HEK293 (cell line): ENCODE results near the gene NT5DC4.
"Not testable (repeated sequence)": the region's sequence is repeated elsewhere in the genome, so short reads cannot be mapped to it uniquely, and the experiment has no call there.

ENCODE experiments used
- CTCF ChIA-PET: fragments of 350-600 bp; formaldehyde crosslinking; extraction: SDS; loops from one replicate; lab custom pipeline; 2021; ENCODE audit warnings: antibody characterized with exemption; lab: Yijun Ruan, JAX
- POLR2A ChIA-PET: fragments of 300-600 bp; formaldehyde crosslinking; extraction: SDS; loops from one replicate; lab custom pipeline; 2020; ENCODE audit warnings: antibody characterized with exemption, inconsistent platforms; lab: Yijun Ruan, JAX
- H3K27ac ChIP-seq: fragments of 200-500 bp; sonication (Bioruptor generic); 2 replicates; pipeline ENCODE4 v1.5.1; 2014; ENCODE audit warnings: low read depth, low read length, control low read depth, inconsistent platforms; ENCODE audit errors: extremely low read depth
- H3K36me3 ChIP-seq, 2 experiments: fragments of 200-500 bp in 1 of 2; sonication (Bioruptor generic) in 1 of 2; 1 replicate in 1 of 2; 2 replicates in 1 of 2; pipeline ENCODE4 v1.5.1; 2014 to 2017; ENCODE audit warnings: inconsistent platforms in 2 of 2, low read length in 2 of 2; ENCODE audit not compliant: control insufficient read depth in 2 of 2, insufficient read depth in 1 of 2
- H3K4me1 ChIP-seq: fragments of 200-500 bp; sonication (Bioruptor generic); 2 replicates; pipeline ENCODE4 v1.5.1; 2014; ENCODE audit warnings: mild to moderate bottlenecking, low read length, inconsistent platforms; ENCODE audit not compliant: control insufficient read depth, insufficient read depth
- H3K4me3 ChIP-seq: 2 replicates; pipeline ENCODE4 v1.5.1; 2011; ENCODE audit warnings: low read depth, mild to moderate bottlenecking, control low read depth, low read length, moderate library complexity
- H3K9me3 ChIP-seq: fragments of 200-500 bp; sonication (Bioruptor generic); 2 replicates; pipeline ENCODE4 v1.5.1; 2014; ENCODE audit warnings: low read depth, low read length, inconsistent platforms; ENCODE audit not compliant: control insufficient read depth, insufficient read depth
- FEZF1 ChIP-seq: fragments of 450-650 bp; formaldehyde crosslinking; IDR thresholded peaks from 2 replicates; pipeline ENCODE4 v1.5.1; 2016; ENCODE audit warnings: missing biosample characterization, missing genetic modification characterization
- GLIS1 ChIP-seq: fragments of 450-650 bp; formaldehyde crosslinking; IDR thresholded peaks from 2 replicates; pipeline ENCODE4 v1.5.1; 2016; ENCODE audit warnings: missing biosample characterization, missing genetic modification characterization
- HOXA7 ChIP-seq: sonication (generic); formaldehyde crosslinking; IDR thresholded peaks from 2 replicates; pipeline ENCODE4 v1.8.1; 2022; ENCODE audit warnings: missing genetic modification reagents, borderline replicate concordance
- HOXD13 ChIP-seq: sonication (generic); formaldehyde crosslinking; IDR thresholded peaks from 2 replicates; pipeline ENCODE4 v1.8.0; 2022; ENCODE audit warnings: missing genetic modification reagents, borderline replicate concordance
- IKZF3 ChIP-seq: fragments of 450-650 bp; IDR thresholded peaks from 2 replicates; pipeline ENCODE4 v1.5.0; 2018; ENCODE audit warnings: missing biosample characterization, mild to moderate bottlenecking, missing genetic modification characterization, moderate library complexity
- KLF10 ChIP-seq: fragments of 450-650 bp; IDR thresholded peaks from 2 replicates; pipeline ENCODE4 v1.5.1; 2018; ENCODE audit warnings: missing biosample characterization, mild to moderate bottlenecking, missing genetic modification characterization
- KLF8 ChIP-seq: fragments of 450-650 bp; formaldehyde crosslinking; IDR thresholded peaks from 2 replicates; pipeline ENCODE4 v1.5.1; 2016; ENCODE audit warnings: missing biosample characterization, missing genetic modification characterization
- OSR2 ChIP-seq: fragments of 450-650 bp; formaldehyde crosslinking; IDR thresholded peaks from 2 replicates; pipeline ENCODE4 v1.5.1; 2016; ENCODE audit warnings: missing biosample characterization, missing genetic modification characterization
- TSHZ1 ChIP-seq: fragments of 450-650 bp; formaldehyde crosslinking; IDR thresholded peaks from 2 replicates; pipeline ENCODE4 v1.5.1; 2016; ENCODE audit warnings: missing biosample characterization, missing genetic modification characterization, borderline replicate concordance
- YY2 ChIP-seq: fragments of 450-650 bp; formaldehyde crosslinking; IDR thresholded peaks from 2 replicates; pipeline ENCODE4 v1.5.1; 2016; ENCODE audit warnings: missing biosample characterization, missing genetic modification characterization
- ZFP41 ChIP-seq: fragments of 450-650 bp; formaldehyde crosslinking; IDR thresholded peaks from 2 replicates; pipeline ENCODE4 v1.5.1; 2016; ENCODE audit warnings: missing biosample characterization, missing genetic modification characterization, borderline replicate concordance
- ZNF169 ChIP-seq: fragments of 450-650 bp; formaldehyde crosslinking; IDR thresholded peaks from 2 replicates; pipeline ENCODE4 v1.5.1; 2016; ENCODE audit warnings: missing biosample characterization, missing genetic modification characterization
- ZNF48 ChIP-seq: fragments of 450-650 bp; formaldehyde crosslinking; IDR thresholded peaks from 2 replicates; pipeline ENCODE4 v1.5.1; 2016; ENCODE audit warnings: missing biosample characterization, missing genetic modification characterization
- ZNF514 ChIP-seq: fragments of 450-650 bp; formaldehyde crosslinking; IDR thresholded peaks from 2 replicates; pipeline ENCODE4 v1.5.1; 2016; ENCODE audit warnings: missing biosample characterization, missing genetic modification characterization
- ZNF677 ChIP-seq: fragments of 450-650 bp; IDR thresholded peaks from 2 replicates; pipeline ENCODE4 v1.5.0; 2018; ENCODE audit warnings: missing biosample characterization, mild to moderate bottlenecking, missing genetic modification characterization, moderate library complexity
- ZNF785 ChIP-seq: fragments of 450-650 bp; formaldehyde crosslinking; IDR thresholded peaks from 2 replicates; pipeline ENCODE4 v1.5.1; 2016; ENCODE audit warnings: missing biosample characterization, missing genetic modification characterization
- ZSCAN16 ChIP-seq: fragments of 450-650 bp; formaldehyde crosslinking; IDR thresholded peaks from 2 replicates; pipeline ENCODE4 v1.5.1; 2016; ENCODE audit warnings: missing biosample characterization, missing genetic modification characterization
- ZXDB ChIP-seq: fragments of 450-650 bp; formaldehyde crosslinking; IDR thresholded peaks from 2 replicates; pipeline ENCODE4 v1.5.1; 2016; ENCODE audit warnings: missing biosample characterization, missing genetic modification characterization
- TF ChIP-seq, protein P1 (sequence below): fragments of 450-650 bp; formaldehyde crosslinking; IDR thresholded peaks from 2 replicates; pipeline ENCODE4 v1.5.1; 2017; ENCODE audit warnings: missing biosample characterization, missing genetic modification characterization
- TF ChIP-seq, protein P2 (sequence below): fragments of 450-650 bp; formaldehyde crosslinking; IDR thresholded peaks from 2 replicates; pipeline ENCODE4 v1.5.1; 2017; ENCODE audit warnings: missing biosample characterization, missing genetic modification characterization

NT5DC4 gene

DNA sequence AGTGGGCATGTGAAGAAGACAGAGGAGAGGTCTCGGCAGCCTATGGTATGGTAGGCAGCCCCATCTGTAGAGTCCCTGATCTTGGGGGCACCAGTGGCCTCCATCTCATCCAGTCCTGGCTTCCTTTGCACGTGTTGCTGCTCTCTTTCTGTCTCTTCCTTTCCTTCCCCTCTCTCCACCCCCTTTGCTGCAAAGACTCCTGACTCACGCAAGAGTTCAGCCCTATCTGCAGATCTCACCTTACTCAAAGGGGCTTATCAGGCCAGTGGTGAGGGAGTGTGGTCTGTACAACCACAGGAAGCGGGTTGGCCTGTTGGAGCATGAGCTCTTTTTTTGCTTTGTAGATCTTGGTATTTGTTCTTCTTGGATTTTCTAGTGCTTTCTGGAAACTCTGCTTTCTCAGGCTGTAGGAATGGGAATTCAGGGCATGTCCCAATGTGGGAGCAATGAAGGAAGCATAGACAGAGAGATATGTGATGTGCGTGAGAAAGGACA is 14.6 kb upstream of the NT5DC4 start:
- H3K27ac ChIP-seq = no peak overlapping the region
- ChIA-PET CTCF (interaction anchor here (1.3 to 8.0 kb wide), 4 partner anchors 15 to 253 kb away, joined by 3 to 58 read pairs (median 6); no protein-coding TSS in a partner anchor), POLR2A (no interaction called here)
- no peak overlapping the region for H3K4me3 ChIP-seq
- TF ChIP-seq ZNF169 (tag by site-specific recombination) (no peak), ZNF785 (no peak), HOXA7 (no peak), GLIS1 (tag by site-specific recombination) (no peak), OSR2 (tag by site-specific recombination) (no peak), ZNF48 (tag by site-specific recombination) (no peak), ZXDB (tag by site-specific recombination) (no peak), ZNF677 (tag by site-specific recombination) (no peak), KLF8 (tag by site-specific recombination) (no peak), IKZF3 (tag by site-specific recombination) (no peak), YY2 (no peak), KLF10 (tag by site-specific recombination) (no peak), ZSCAN16 (tag by site-specific recombination) (no peak), TSHZ1 (no peak), ZNF514 (tag by site-specific recombination) (no peak), HOXD13 (CRISPR knock-in tag) (no peak), ZFP41 (tag by site-specific recombination) (no peak)
- TF ChIP-seq, protein P1, sequence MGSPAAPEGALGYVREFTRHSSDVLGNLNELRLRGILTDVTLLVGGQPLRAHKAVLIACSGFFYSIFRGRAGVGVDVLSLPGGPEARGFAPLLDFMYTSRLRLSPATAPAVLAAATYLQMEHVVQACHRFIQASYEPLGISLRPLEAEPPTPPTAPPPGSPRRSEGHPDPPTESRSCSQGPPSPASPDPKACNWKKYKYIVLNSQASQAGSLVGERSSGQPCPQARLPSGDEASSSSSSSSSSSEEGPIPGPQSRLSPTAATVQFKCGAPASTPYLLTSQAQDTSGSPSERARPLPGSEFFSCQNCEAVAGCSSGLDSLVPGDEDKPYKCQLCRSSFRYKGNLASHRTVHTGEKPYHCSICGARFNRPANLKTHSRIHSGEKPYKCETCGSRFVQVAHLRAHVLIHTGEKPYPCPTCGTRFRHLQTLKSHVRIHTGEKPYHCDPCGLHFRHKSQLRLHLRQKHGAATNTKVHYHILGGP (tag by site-specific recombination) = no peak
- no peaks in the 10 kb centered on the region for H3K9me3 ChIP-seq
- H3K4me1 ChIP-seq = no peaks in the 10 kb centered on the region
- H3K36me3 ChIP-seq = no peaks in the 10 kb centered on the region

GRCh38 chr2:112706947-112707346 is 13.9 kb upstream of the NT5DC4 start:
- H3K4me3 ChIP-seq, H3K27ac ChIP-seq, POLR2A ChIA-PET, H3K4me1 ChIP-seq, H3K36me3 ChIP-seq, H3K9me3 ChIP-seq: not testable (repeated sequence)
- CTCF ChIA-PET = interaction anchor here (0.7 to 8.0 kb wide), 6 partner anchors 12 to 252 kb away, joined by 3 to 58 read pairs (median 5); no protein-coding TSS in a partner anchor

GRCh38 chr2:112708968-112709367 is 11.9 kb upstream of the NT5DC4 start:
- POLR2A ChIA-PET = no interaction called here
- CTCF ChIA-PET = interaction anchor here (0.6 to 8.0 kb wide), 2 partner anchors 17 to 109 kb away, joined by 3 to 58 read pairs; no protein-coding TSS in a partner anchor
- TF ChIP-seq, protein P2, sequence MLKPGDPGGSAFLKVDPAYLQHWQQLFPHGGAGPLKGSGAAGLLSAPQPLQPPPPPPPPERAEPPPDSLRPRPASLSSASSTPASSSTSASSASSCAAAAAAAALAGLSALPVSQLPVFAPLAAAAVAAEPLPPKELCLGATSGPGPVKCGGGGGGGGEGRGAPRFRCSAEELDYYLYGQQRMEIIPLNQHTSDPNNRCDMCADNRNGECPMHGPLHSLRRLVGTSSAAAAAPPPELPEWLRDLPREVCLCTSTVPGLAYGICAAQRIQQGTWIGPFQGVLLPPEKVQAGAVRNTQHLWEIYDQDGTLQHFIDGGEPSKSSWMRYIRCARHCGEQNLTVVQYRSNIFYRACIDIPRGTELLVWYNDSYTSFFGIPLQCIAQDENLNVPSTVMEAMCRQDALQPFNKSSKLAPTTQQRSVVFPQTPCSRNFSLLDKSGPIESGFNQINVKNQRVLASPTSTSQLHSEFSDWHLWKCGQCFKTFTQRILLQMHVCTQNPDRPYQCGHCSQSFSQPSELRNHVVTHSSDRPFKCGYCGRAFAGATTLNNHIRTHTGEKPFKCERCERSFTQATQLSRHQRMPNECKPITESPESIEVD (tag by site-specific recombination) = no peak
- TF ChIP-seq FEZF1 (tag by site-specific recombination) = no peak
- no peak overlapping the region for H3K4me3 ChIP-seq
- no peak overlapping the region for H3K27ac ChIP-seq
- no peaks in the 10 kb centered on the region for H3K9me3 ChIP-seq
- no peaks in the 10 kb centered on the region for H3K4me1 ChIP-seq
- H3K36me3 ChIP-seq = no peaks in the 10 kb centered on the region
